Measurements from ENCODE around the gene ECM2. TPM values are rescaled to one million over a fixed set of nuclear protein-coding genes. Genes with fewer than 3 reads are reported as not detected.

Gene ECM2
- total RNA-seq, 2 donors from 2014 or later: 1.8 to 3.2 TPM

GRCh38 chr9:92512622-92513021 lies 23.2 kb downstream of the ECM2 start:
- Mint-ChIP-seq H3K27me3 (ENCODE audit: insufficient read depth) (no peaks in the 10 kb centered on the region), H3K4me1 (peaks cover 14% of the 10 kb centered on the region), H3K9me3 (peaks cover 2% of the 10 kb centered on the region), H3K27ac (no peak overlapping the region), H3K36me3 (ENCODE audit: low read depth) (no peaks in the 10 kb centered on the region), H3K4me3 (no peak overlapping the region)
- no peak overlapping the region for H3K4me3 ChIP-seq (ENCODE audit: low read length)
- no peak for TF ChIP-seq CTCF (conservative IDR thresholded peaks at IDR 0.05)
- peaks cover 2% of the 10 kb centered on the region for H3K4me1 ChIP-seq (ENCODE audit: control insufficient read depth, insufficient read depth, low read length)
- 63 to 75% methylated on average over 1 to 3 of the region's 3 CpGs for WGBS, 2 experiments (ENCODE audit: insufficient coverage in 1 of 2, insufficient read length in 1 of 2)
- no peaks in the 10 kb centered on the region for H3K27me3 ChIP-seq (ENCODE audit: control insufficient read depth, insufficient read depth, low read length, poor library complexity, severe bottlenecking)
- no peak overlapping the region for H3K9ac ChIP-seq (ENCODE audit: extremely low read depth, low read length, poor library complexity, severe bottlenecking)
- no peaks in the 10 kb centered on the region for H3K9me3 ChIP-seq (ENCODE audit: control insufficient read depth, low read length)
- no peaks in the 10 kb centered on the region for H3K36me3 ChIP-seq (ENCODE audit: control insufficient read depth, insufficient read depth, low read length)
- no peak for DNase-seq
- H3K27ac ChIP-seq (ENCODE audit: low read depth, low read length): no peak overlapping the region

GRCh38 chr9:92510747-92511146 lies 25.0 kb downstream of the ECM2 start:
- peaks cover 5% of the 10 kb centered on the region for H3K4me1 Mint-ChIP-seq
- H3K9me3 ChIP-seq (ENCODE audit: control insufficient read depth, low read length): no peaks in the 10 kb centered on the region
- H3K4me3 Mint-ChIP-seq: no peak overlapping the region
- no peak overlapping the region for H3K27ac ChIP-seq (ENCODE audit: low read depth, low read length)
- DNase-seq: no peak
- TF ChIP-seq CTCF (conservative IDR thresholded peaks at IDR 0.05): no peak
- H3K4me3 ChIP-seq (ENCODE audit: low read length): no peak overlapping the region
- H3K9me3 Mint-ChIP-seq: peaks cover 2% of the 10 kb centered on the region
- no peaks in the 10 kb centered on the region for H3K27me3 ChIP-seq (ENCODE audit: control insufficient read depth, insufficient read depth, low read length, poor library complexity, severe bottlenecking)
- no peaks in the 10 kb centered on the region for H3K4me1 ChIP-seq (ENCODE audit: control insufficient read depth, insufficient read depth, low read length)
- H3K36me3 Mint-ChIP-seq (ENCODE audit: low read depth): no peaks in the 10 kb centered on the region
- no peaks in the 10 kb centered on the region for H3K27me3 Mint-ChIP-seq (ENCODE audit: insufficient read depth)
- no peak overlapping the region for H3K27ac Mint-ChIP-seq
- H3K9ac ChIP-seq (ENCODE audit: extremely low read depth, low read length, poor library complexity, severe bottlenecking): no peak overlapping the region
- H3K36me3 ChIP-seq (ENCODE audit: control insufficient read depth, insufficient read depth, low read length): no peaks in the 10 kb centered on the region

- no peaks in the 10 kb centered on the region for H3K4me1 ChIP-seq (ENCODE audit: control insufficient read depth, insufficient read depth, low read length)
- H3K27ac ChIP-seq (ENCODE audit: low read depth, low read length): no peak overlapping the region
- TF ChIP-seq CTCF (conservative IDR thresholded peaks at IDR 0.05): no peak
- no peaks in the 10 kb centered on the region for H3K9me3 ChIP-seq (ENCODE audit: control insufficient read depth, low read length)
- no peak overlapping the region for H3K4me3 ChIP-seq (ENCODE audit: low read length)
- no peak overlapping the region for H3K27ac Mint-ChIP-seq
- no peak for DNase-seq
- peaks cover 5% of the 10 kb centered on the region for H3K4me1 Mint-ChIP-seq
- no peaks in the 10 kb centered on the region for H3K36me3 Mint-ChIP-seq (ENCODE audit: low read depth)
- no peaks in the 10 kb centered on the region for H3K36me3 ChIP-seq (ENCODE audit: control insufficient read depth, insufficient read depth, low read length)
- peaks cover 2% of the 10 kb centered on the region for H3K9me3 Mint-ChIP-seq
- WGBS, 2 experiments (ENCODE audit: insufficient coverage in 1 of 2, insufficient read length in 1 of 2): 93 to 97% methylated on average over 4 to 5 of the region's 5 CpGs
- no peak overlapping the region for H3K9ac ChIP-seq (ENCODE audit: extremely low read depth, low read length, poor library complexity, severe bottlenecking)
- no peak overlapping the region for H3K4me3 Mint-ChIP-seq
- H3K27me3 ChIP-seq (ENCODE audit: control insufficient read depth, insufficient read depth, low read length, poor library complexity, severe bottlenecking): no peaks in the 10 kb centered on the region
- no peaks in the 10 kb centered on the region for H3K27me3 Mint-ChIP-seq (ENCODE audit: insufficient read depth)
Measured at GRCh38 chr9:92509050-92509449, 26.7 kb downstream of the ECM2 start.
